Esophagus muscularis mucosa (tissue), 4 donors: ENCODE measurements around the gene GAMT. TPM values are rescaled to one million over a fixed set of nuclear protein-coding genes. Genes with fewer than 3 reads are reported as not detected.

Source experiments
- DNase-seq: peaks from one replicate; pipeline ENCODE4 v3.0.0-alpha.2; 2017; ENCODE audit errors: extremely low spot score
- H3K27ac ChIP-seq, 4 donors: fragments of 200-600 bp; sonication (generic); replicated peaks in 1 of 4; 1 replicate in 3 of 4; 2 replicates in 1 of 4; pipeline ENCODE4 v1.5.1; 2016 to 2019; ENCODE audit warnings: mild to moderate bottlenecking in 1 of 4
- H3K27me3 ChIP-seq, 4 donors: fragments of 200-600 bp; sonication (generic); one replicate each; pipeline versions ENCODE4 v1.5.1 to v1.6.0; 2016 to 2019
- H3K36me3 ChIP-seq, 4 donors: fragments of 200-600 bp; sonication (generic); one replicate each; pipeline ENCODE4 v1.5.1; 2016 to 2019
- H3K4me1 ChIP-seq, 4 donors: fragments of 200-600 bp; sonication (generic); one replicate each; pipeline ENCODE4 v1.5.1; 2016 to 2019
- H3K4me3 ChIP-seq, 4 donors: fragments of 200-600 bp; sonication (generic); 1 replicate in 2 of 4; 2 replicates in 2 of 4; pipeline ENCODE4 v1.5.1; 2016 to 2019; ENCODE audit warnings: mild to moderate bottlenecking in 4 of 4, moderate library complexity in 1 of 4
- H3K9me3 ChIP-seq, 4 donors: fragments of 200-600 bp; sonication (generic); 1 replicate in 3 of 4; 2 replicates in 1 of 4; pipeline ENCODE4 v1.5.1; 2016 to 2019
- CTCF ChIP-seq, 3 experiments: fragments of 200-600 bp in 2 of 3; fragments of 450-650 bp in 1 of 3; sonication (generic) in 2 of 3; IDR thresholded peaks; one replicate each; pipeline ENCODE4 v1.5.1; 2017 to 2019; ENCODE audit warnings: antibody characterized with exemption in 3 of 3, mild to moderate bottlenecking in 2 of 3, moderate library complexity in 1 of 3
- EP300 ChIP-seq: sonication (generic); formaldehyde crosslinking; IDR thresholded peaks from one replicate; pipeline ENCODE4 v1.6.1; 2017; ENCODE audit warnings: antibody characterized with exemption
- POLR2A ChIP-seq: fragments of 450-650 bp; IDR thresholded peaks from one replicate; pipeline ENCODE4 v1.6.1; 2017; ENCODE audit warnings: antibody characterized with exemption, moderate library complexity, mild to moderate bottlenecking, low read depth
- POLR2AphosphoS5 ChIP-seq, 2 donors: sonication (generic); formaldehyde crosslinking; IDR thresholded peaks; one replicate each; pipeline ENCODE4 v1.6.1; 2017; ENCODE audit warnings: antibody characterized with exemption in 2 of 2
- WGBS: methylation state at CpG from one replicate; pipeline ENCODE4 v1.1.5; 2018; 5-methylcytosine and 5-hydroxymethylcytosine counted together
- intact Hi-C: fragments of 100-400 bp; cut with DNase I; formaldehyde crosslinking; loops from one replicate; pipeline ENCODE4 v1.15.1; 2023
- total RNA-seq, 4 donors: library from RNA; depleted of rRNA; stranded (reverse); fragments of >200 nt; gene quantifications; one replicate each; pipeline versions ENCODE4 v1.1.0 to v1.2.1, GENCODE V29; 2016

Gene GAMT
- total RNA-seq, 4 donors from 2014 or later: 5.8 to 13.4 (median 11.9) TPM

GRCh38 chr19:1399079-1399478 lies 2.3 kb downstream of the GAMT start:
- H3K4me3 ChIP-seq: no peak overlapping the region
- intact Hi-C loops: no loop called here

GRCh38 chr19:1397838-1398237 lies 3.5 kb downstream of the GAMT start:
- WGBS: 94% methylated on average over 9 of the region's 9 CpGs

More at GRCh38 chr19:1399079-1399478, 2.3 kb downstream of the GAMT start:
- Histone ChIP-seq H3K9me3 (no peaks in the 10 kb centered on the region), H3K4me1 (peaks cover 32 to 64% (median 60%) of the 10 kb centered on the region in 4 donors), H3K27me3 (peaks cover 0 to 5% (median 0%) of the 10 kb centered on the region in 4 donors), H3K27ac (no peak overlapping the region), H3K36me3 (peaks cover 0 to 16% (median 13%) of the 10 kb centered on the region in 4 donors)
- DNase-seq: no peak
- 95% methylated on average over 14 of the region's 19 CpGs for WGBS
- TF ChIP-seq EP300: no peak

GRCh38 chr19:1396768-1397679 lies 4.3 kb downstream of the GAMT start:
- WGBS: 87% methylated on average over 21 of the region's 42 CpGs
- no peak for DNase-seq
- Histone ChIP-seq H3K27me3 (no peaks in the 10 kb centered on the region), H3K36me3 (peaks cover 15 to 37% (median 33%) of the 10 kb centered on the region in 4 donors), H3K4me3 (no peak overlapping the region), H3K9me3 (no peaks in the 10 kb centered on the region), H3K4me1 (peaks cover 32 to 54% (median 48%) of the 10 kb centered on the region in 4 donors), H3K27ac (no peak overlapping the region)
- TF ChIP-seq POLR2AphosphoS5 (IDR thresholded peaks at IDR 0.05) (no peak), POLR2A (no peak), EP300 (no peak), CTCF (IDR thresholded peaks at IDR 0.05) (no peak)
- intact Hi-C loops: no loop called here

More at GRCh38 chr19:1397838-1398237, 3.5 kb downstream of the GAMT start:
- TF ChIP-seq POLR2A (no peak), EP300 (no peak), CTCF (IDR thresholded peaks at IDR 0.05) (no peak)
- intact Hi-C loops: no loop called here
- H3K36me3 ChIP-seq: peaks cover 7 to 29% (median 25%) of the 10 kb centered on the region in 4 donors
- H3K27me3 ChIP-seq: peaks cover 0 to 5% (median 0%) of the 10 kb centered on the region in 4 donors
- H3K4me3 ChIP-seq: no peak overlapping the region
- H3K9me3 ChIP-seq: no peaks in the 10 kb centered on the region
- no peak overlapping the region for H3K27ac ChIP-seq
- H3K4me1 ChIP-seq: peaks cover 32 to 63% (median 56%) of the 10 kb centered on the region in 4 donors
- no peak for DNase-seq

GRCh38 chr19:1396019-1396767 lies 5.1 kb downstream of the GAMT start:
- H3K27me3 ChIP-seq: no peaks in the 10 kb centered on the region
- no peak overlapping the region for H3K27ac ChIP-seq
- TF ChIP-seq POLR2AphosphoS5 (IDR thresholded peaks at IDR 0.05): no peak
- TF ChIP-seq CTCF (IDR thresholded peaks at IDR 0.05): no peak
- TF ChIP-seq POLR2A: no peak
- no peak for TF ChIP-seq EP300
- WGBS: 39% methylated on average over 7 of the region's 25 CpGs
- peaks cover 23 to 45% (median 41%) of the 10 kb centered on the region in 4 donors for H3K36me3 ChIP-seq
- intact Hi-C loops: no loop called here
- DNase-seq: no peak
- peaks cover 32 to 46% (median 40%) of the 10 kb centered on the region in 4 donors for H3K4me1 ChIP-seq
- H3K9me3 ChIP-seq: no peaks in the 10 kb centered on the region
- H3K4me3 ChIP-seq: no peak overlapping the region
